Measurements from ENCODE around the gene SIRPG. TPM values are rescaled to one million over a fixed set of nuclear protein-coding genes. Genes with fewer than 3 reads are reported as not detected.

The SIRPG gene
- total RNA-seq = not detected in 2 replicates

GRCh38 chr20:1657556-1658334 lies at the start of gene SIRPG:
Gene SIRPG (minus strand): TSS chr20:1657779. CDS start chr20:1657714, 65 bp downstream.

GRCh38 chr20:1619861-1620444 lies 37.6 kb downstream of the SIRPG start, which contains the start of gene SIRPB1:
Gene SIRPB1 (minus strand): TSS chr20:1620009. CDS start chr20:1619944, 65 bp downstream.

Small RNAs within 50 kb of the gene (small RNA-seq; reads per million reads assigned to genes)
- not detected for gene AL109809.3
- gene RN7SL561P = not detected

Other genes with a start within 250 kb of the SIRPG start
- 41.9 and 50.4 TPM in 2 replicates for gene NSFL1C, start 190.9 kb downstream of the SIRPG start, total RNA-seq
- 0.79 and 1.3 TPM in 2 replicates for gene SIRPB2, start 166.4 kb downstream of the SIRPG start, total RNA-seq
- gene SIRPD, start 100.1 kb downstream of the SIRPG start, total RNA-seq = not detected in 2 replicates
- 0.14 and 0.80 TPM in 2 replicates for gene SIRPB1, start 37.8 kb downstream of the SIRPG start, total RNA-seq
- 20.2 and 29.4 TPM in 2 replicates for gene SIRPA, start 237.6 kb upstream of the SIRPG start, total RNA-seq

Data from thoracic aorta endothelial cell (primary cell).